CD4-positive, alpha-beta memory T cell (primary cell): ENCODE data around the gene PLXNA1. TPM values are rescaled to one million over a fixed set of nuclear protein-coding genes. Genes with fewer than 3 reads are reported as not detected.

Experiments
- CTCF ChIA-PET: fragments of 350-600 bp; sonication (Branson Sonifier 250); formaldehyde crosslinking; loops from one replicate; lab custom pipeline; 2021; ENCODE audit warnings: inconsistent platforms; ENCODE audit not compliant: partially characterized antibody; lab: Charles Lee
- POLR2A ChIA-PET: fragments of 350-600 bp; sonication (Branson Sonifier 250); formaldehyde crosslinking; loops from one replicate; lab custom pipeline; 2021; ENCODE audit not compliant: partially characterized antibody; lab: Charles Lee
- DNase-seq, 5 donors: peaks; one replicate each; pipeline versions ENCODE4 v3.0.0 to v3.0.0-alpha.2; 2020 to 2022; ENCODE audit warnings: mixed read lengths in 1 of 5
- H3K27ac ChIP-seq: one replicate; pipeline ENCODE4 v1.7.0; 2013; ENCODE audit warnings: low read depth, low read length
- H3K27me3 ChIP-seq: 2 replicates; pipeline ENCODE4 v1.7.0; 2013; ENCODE audit warnings: mild to moderate bottlenecking, low read length, moderate library complexity; ENCODE audit not compliant: insufficient read depth
- H3K36me3 ChIP-seq: 2 replicates; pipeline ENCODE4 v1.7.0; 2013; ENCODE audit warnings: mild to moderate bottlenecking, low read length, moderate library complexity; ENCODE audit not compliant: insufficient read depth
- H3K4me1 ChIP-seq: 2 replicates; pipeline ENCODE4 v1.7.0; 2013; ENCODE audit warnings: mild to moderate bottlenecking, low read length, moderate library complexity; ENCODE audit not compliant: insufficient read depth
- H3K4me3 ChIP-seq, 2 donors: one replicate each; pipeline ENCODE4 v1.7.0; 2013; ENCODE audit warnings: low read length in 2 of 2, mild to moderate bottlenecking in 1 of 2
- H3K9me3 ChIP-seq, 2 donors: one replicate each; pipeline ENCODE4 v1.7.0; 2013; ENCODE audit warnings: low read length in 2 of 2, control low read depth in 1 of 2; ENCODE audit not compliant: control insufficient read depth in 1 of 2
- H3K27ac Mint-ChIP-seq, 7 donors: one replicate each; pipeline ENCODE4 v1.8.0; 2020 to 2021; ENCODE audit warnings: mixed read lengths in 7 of 7, mild to moderate bottlenecking in 6 of 7, inconsistent platforms in 3 of 7, moderate library complexity in 3 of 7
- H3K27me3 Mint-ChIP-seq, 2 donors: one replicate each; pipeline ENCODE4 v1.8.0; 2020 to 2021; ENCODE audit warnings: mixed read lengths in 2 of 2
- H3K36me3 Mint-ChIP-seq, 2 donors: one replicate each; pipeline ENCODE4 v1.8.0; 2020 to 2021; ENCODE audit warnings: mixed read lengths in 2 of 2, inconsistent platforms in 1 of 2, mild to moderate bottlenecking in 1 of 2
- H3K4me1 Mint-ChIP-seq, 4 donors: one replicate each; pipeline ENCODE4 v1.8.0; 2020 to 2021; ENCODE audit warnings: mixed read lengths in 4 of 4, mild to moderate bottlenecking in 1 of 4
- H3K4me3 Mint-ChIP-seq, 8 donors: one replicate each; pipeline ENCODE4 v1.8.0; 2020 to 2021; ENCODE audit warnings: mixed read lengths in 8 of 8, mild to moderate bottlenecking in 7 of 8, moderate library complexity in 6 of 8, inconsistent platforms in 3 of 8
- H3K9me3 Mint-ChIP-seq, 8 donors: one replicate each; pipeline ENCODE4 v1.8.0; 2020 to 2021; ENCODE audit warnings: mixed read lengths in 8 of 8, mild to moderate bottlenecking in 5 of 8, inconsistent platforms in 3 of 8, moderate library complexity in 1 of 8
- intact Hi-C: fragments of 100-400 bp; cut with micrococcal nuclease; formaldehyde crosslinking; loops from one replicate; pipeline ENCODE4 v1.15.1; 2023
- polyA plus RNA-seq, 2 donors: library from polyadenylated mRNA; unstranded; fragments of 300-500 nt; fragmentation: Illumina TruSeq; gene quantifications; one replicate each; pipeline ENCODE4 v1.2.3, GENCODE V29; 2021
- total RNA-seq, 2 experiments: library from RNA; stranded (reverse); gene quantifications; one replicate each; pipeline ENCODE4 v1.2.3, GENCODE V29; 2021

The PLXNA1 gene
- total and polyA plus RNA-seq, 4 experiments from 2014 or later = 0.34 to 21.3 (median 10.2) TPM

DNA sequence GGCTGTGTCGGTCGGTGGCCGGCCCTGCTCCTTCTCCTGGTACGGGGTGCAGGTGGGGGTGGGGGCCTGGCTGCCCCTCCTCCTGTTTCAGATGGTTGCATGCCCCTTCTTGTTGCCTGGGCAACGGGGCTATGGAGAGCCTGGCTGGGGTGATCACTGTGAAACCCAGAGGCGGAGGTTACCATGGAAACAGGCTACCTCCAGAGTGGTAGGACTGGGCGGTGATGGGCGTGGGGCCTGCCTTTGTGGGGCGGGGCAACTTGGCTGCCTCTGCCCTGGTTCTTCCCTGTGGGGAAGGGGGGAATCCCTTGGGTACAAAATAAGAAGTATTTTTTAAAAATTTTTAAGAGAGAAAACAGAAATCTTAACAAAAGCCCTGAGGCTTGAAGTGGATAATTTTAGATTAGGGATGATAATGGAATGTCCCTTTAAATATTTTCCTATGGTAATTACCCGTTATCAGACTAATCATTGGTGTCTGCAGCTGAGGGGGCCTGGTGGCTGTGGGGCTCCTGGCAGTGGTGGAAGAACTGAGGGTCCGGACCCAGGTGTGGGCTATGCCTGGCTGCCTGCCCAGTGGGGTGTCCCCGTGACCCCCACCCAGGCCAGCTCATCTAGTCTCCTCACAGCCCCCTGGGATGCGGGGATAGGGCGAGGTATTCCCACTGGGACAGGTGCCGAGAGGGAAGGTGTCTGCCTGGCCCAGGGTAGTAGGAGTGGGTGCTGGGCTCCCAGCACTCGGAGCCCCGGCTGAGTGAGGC, 32.5 kb downstream of the PLXNA1 start:
- H3K9me3 Mint-ChIP-seq = no peaks in the 10 kb centered on the region
- H3K4me3 Mint-ChIP-seq = no peak overlapping the region
- H3K27ac ChIP-seq = no peak overlapping the region
- no peak for DNase-seq
- H3K4me3 ChIP-seq = no peak overlapping the region
- no peaks in the 10 kb centered on the region for H3K27me3 Mint-ChIP-seq
- ChIA-PET CTCF (no interaction called here), POLR2A (no interaction called here)
- intact Hi-C loops = no loop called here
- H3K27ac Mint-ChIP-seq = no peak overlapping the region
- no peaks in the 10 kb centered on the region for H3K4me1 Mint-ChIP-seq
- H3K9me3 ChIP-seq = no peaks in the 10 kb centered on the region
- H3K36me3 Mint-ChIP-seq = peaks cover 16 to 39% of the 10 kb centered on the region in 2 donors
- H3K27me3 ChIP-seq = no peaks in the 10 kb centered on the region
- no peaks in the 10 kb centered on the region for H3K4me1 ChIP-seq
- H3K36me3 ChIP-seq = no peaks in the 10 kb centered on the region

DNA sequence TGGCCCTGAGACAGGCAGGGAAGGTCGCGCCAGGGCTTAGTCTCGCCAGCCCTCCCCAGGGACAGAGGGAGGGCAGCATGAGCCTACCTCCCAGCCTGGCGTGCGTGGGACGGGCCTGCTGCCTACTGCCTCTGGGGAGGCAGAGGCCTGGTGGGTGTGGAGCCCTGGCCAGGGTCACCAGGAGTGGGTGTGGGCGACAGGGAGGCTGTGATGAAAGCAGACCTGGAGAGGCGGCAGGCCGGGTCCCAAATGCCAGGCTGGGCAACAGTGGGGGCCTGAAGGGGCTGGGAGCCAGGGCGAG, 33.1 kb downstream of the PLXNA1 start:
- no peak for DNase-seq
- ChIA-PET POLR2A (no interaction called here), CTCF (no interaction called here)
- Mint-ChIP-seq H3K36me3 (peaks cover 17 to 41% of the 10 kb centered on the region in 2 donors), H3K4me1 (no peaks in the 10 kb centered on the region), H3K9me3 (no peaks in the 10 kb centered on the region), H3K27ac (no peak overlapping the region), H3K4me3 (no peak overlapping the region), H3K27me3 (no peaks in the 10 kb centered on the region)
- Histone ChIP-seq H3K27me3 (no peaks in the 10 kb centered on the region), H3K9me3 (no peaks in the 10 kb centered on the region), H3K36me3 (no peaks in the 10 kb centered on the region), H3K4me3 (no peak overlapping the region), H3K4me1 (no peaks in the 10 kb centered on the region), H3K27ac (no peak overlapping the region)
- intact Hi-C loops = no loop called here

DNA sequence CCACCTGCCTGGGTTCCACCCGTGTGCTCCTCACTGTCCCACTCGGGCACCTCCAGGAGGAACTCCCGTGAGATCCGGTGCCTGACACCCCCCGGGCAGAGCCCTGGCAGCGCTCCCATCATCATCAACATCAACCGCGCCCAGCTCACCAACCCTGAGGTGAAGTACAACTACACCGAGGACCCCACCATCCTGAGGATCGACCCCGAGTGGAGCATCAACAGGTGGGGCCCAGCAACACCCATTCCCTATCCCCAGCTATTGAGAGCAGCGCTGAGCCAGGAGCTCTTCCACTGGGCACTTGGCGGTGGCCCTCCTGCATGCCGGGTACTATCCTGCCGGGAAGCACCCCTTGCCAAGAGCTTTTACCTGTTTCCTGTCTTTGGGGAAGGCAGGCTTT, 33.5 kb downstream of the PLXNA1 start:
- no peak overlapping the region for H3K4me3 Mint-ChIP-seq
- ChIA-PET CTCF (no interaction called here), POLR2A (no interaction called here)
- no peak for DNase-seq
- intact Hi-C loops = no loop called here
- H3K9me3 Mint-ChIP-seq = no peaks in the 10 kb centered on the region
- H3K36me3 ChIP-seq = no peaks in the 10 kb centered on the region
- H3K36me3 Mint-ChIP-seq = peaks cover 21 to 45% of the 10 kb centered on the region in 2 donors
- H3K9me3 ChIP-seq = no peaks in the 10 kb centered on the region
- H3K4me3 ChIP-seq = no peak overlapping the region
- no peak overlapping the region for H3K27ac ChIP-seq
- no peaks in the 10 kb centered on the region for H3K4me1 ChIP-seq
- no peak overlapping the region for H3K27ac Mint-ChIP-seq
- H3K27me3 Mint-ChIP-seq = no peaks in the 10 kb centered on the region
- no peaks in the 10 kb centered on the region for H3K4me1 Mint-ChIP-seq
- H3K27me3 ChIP-seq = no peaks in the 10 kb centered on the region

DNA sequence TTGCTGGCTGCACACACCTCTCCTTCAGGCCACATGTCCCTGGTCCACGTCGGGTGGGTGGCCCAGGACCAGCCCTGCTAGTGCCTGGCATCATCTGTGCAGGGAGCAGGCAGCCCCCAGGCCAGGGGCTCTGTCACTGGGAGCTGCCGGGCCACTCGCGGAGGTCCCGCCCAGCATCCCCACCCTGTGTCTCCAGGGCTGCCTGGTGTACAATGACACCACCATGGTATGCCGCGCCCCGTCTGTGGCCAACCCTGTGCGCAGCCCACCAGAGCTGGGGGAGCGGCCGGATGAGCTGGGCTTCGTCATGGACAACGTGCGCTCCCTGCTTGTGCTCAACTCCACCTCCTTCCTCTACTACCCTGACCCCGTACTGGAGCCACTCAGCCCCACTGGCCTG, 34.3 kb downstream of the PLXNA1 start:
- Mint-ChIP-seq H3K36me3 (peaks cover 22 to 45% of the 10 kb centered on the region in 2 donors), H3K9me3 (no peaks in the 10 kb centered on the region), H3K27me3 (no peaks in the 10 kb centered on the region), H3K4me1 (no peaks in the 10 kb centered on the region), H3K4me3 (no peak overlapping the region), H3K27ac (no peak overlapping the region)
- Histone ChIP-seq H3K36me3 (no peaks in the 10 kb centered on the region), H3K4me1 (no peaks in the 10 kb centered on the region), H3K9me3 (no peaks in the 10 kb centered on the region), H3K27ac (no peak overlapping the region), H3K4me3 (no peak overlapping the region), H3K27me3 (no peaks in the 10 kb centered on the region)
- ChIA-PET POLR2A (no interaction called here), CTCF (no interaction called here)
- no peak for DNase-seq
- intact Hi-C loops = no loop called here

DNA sequence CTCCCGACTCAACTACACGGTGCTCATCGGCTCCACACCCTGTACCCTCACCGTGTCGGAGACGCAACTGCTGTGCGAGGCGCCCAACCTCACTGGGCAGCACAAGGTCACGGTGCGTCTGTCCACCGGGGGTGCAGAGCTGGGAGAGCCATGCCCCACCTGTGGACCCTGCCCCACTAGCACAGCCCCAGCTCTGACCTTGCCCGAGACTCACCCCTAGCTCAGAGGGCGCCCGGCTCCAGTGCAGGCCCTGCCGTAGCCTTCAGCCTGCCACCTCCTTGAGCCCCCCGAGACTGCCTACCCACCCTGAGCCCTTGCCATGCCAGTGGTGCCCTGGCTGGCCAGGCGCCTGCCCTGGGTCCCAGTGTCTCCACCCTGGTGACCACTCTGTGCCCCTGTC, 34.9 kb downstream of the PLXNA1 start:
- Histone ChIP-seq H3K4me1 (no peaks in the 10 kb centered on the region), H3K27ac (no peak overlapping the region), H3K9me3 (no peaks in the 10 kb centered on the region), H3K4me3 (no peak overlapping the region), H3K36me3 (no peaks in the 10 kb centered on the region), H3K27me3 (no peaks in the 10 kb centered on the region)
- Mint-ChIP-seq H3K9me3 (no peaks in the 10 kb centered on the region), H3K4me1 (no peaks in the 10 kb centered on the region), H3K27ac (no peak overlapping the region), H3K27me3 (no peaks in the 10 kb centered on the region), H3K4me3 (no peak overlapping the region), H3K36me3 (peaks cover 22 to 49% of the 10 kb centered on the region in 2 donors)
- CTCF ChIA-PET = interaction anchor here (0.8 kb wide), 1 partner anchor 106 kb away, joined by 3 read pairs; no protein-coding TSS in a partner anchor
- POLR2A ChIA-PET = no interaction called here
- no peak for DNase-seq
- intact Hi-C loops = no loop called here

DNA sequence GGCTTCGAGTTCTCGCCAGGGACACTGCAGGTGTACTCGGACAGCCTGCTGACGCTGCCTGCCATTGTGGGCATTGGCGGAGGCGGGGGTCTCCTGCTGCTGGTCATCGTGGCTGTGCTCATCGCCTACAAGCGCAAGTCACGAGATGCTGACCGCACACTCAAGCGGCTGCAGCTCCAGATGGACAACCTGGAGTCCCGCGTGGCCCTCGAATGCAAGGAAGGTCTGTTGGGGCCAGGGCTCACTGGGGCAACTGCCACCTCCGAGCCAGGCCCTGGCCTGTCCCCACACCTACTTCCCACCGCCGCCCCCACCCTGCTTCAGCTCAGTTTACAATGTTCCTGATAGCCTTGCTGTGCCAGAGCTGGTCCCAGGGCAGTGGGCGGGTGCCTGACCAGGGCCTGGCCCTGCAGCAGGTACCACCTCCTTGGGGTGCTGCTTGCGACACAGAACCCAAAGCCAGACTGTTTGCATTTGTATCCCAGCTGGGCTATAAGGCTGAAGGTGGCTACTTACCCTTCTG, 35.5 kb downstream of the PLXNA1 start:
- peaks cover 22 to 45% of the 10 kb centered on the region in 2 donors for H3K36me3 Mint-ChIP-seq
- H3K36me3 ChIP-seq = no peaks in the 10 kb centered on the region
- H3K4me1 ChIP-seq = no peaks in the 10 kb centered on the region
- H3K27me3 Mint-ChIP-seq = no peaks in the 10 kb centered on the region
- H3K27me3 ChIP-seq = no peaks in the 10 kb centered on the region
- H3K4me3 ChIP-seq = no peak overlapping the region
- no peak overlapping the region for H3K27ac Mint-ChIP-seq
- no peaks in the 10 kb centered on the region for H3K9me3 ChIP-seq
- no peak overlapping the region for H3K4me3 Mint-ChIP-seq
- DNase-seq = no peak
- intact Hi-C loops = no loop called here
- no peaks in the 10 kb centered on the region for H3K9me3 Mint-ChIP-seq
- H3K4me1 Mint-ChIP-seq = no peaks in the 10 kb centered on the region
- POLR2A ChIA-PET = no interaction called here
- H3K27ac ChIP-seq = no peak overlapping the region
- CTCF ChIA-PET = interaction anchor here (0.8 kb wide), 1 partner anchor 106 kb away, joined by 3 read pairs; no protein-coding TSS in a partner anchor

DNA sequence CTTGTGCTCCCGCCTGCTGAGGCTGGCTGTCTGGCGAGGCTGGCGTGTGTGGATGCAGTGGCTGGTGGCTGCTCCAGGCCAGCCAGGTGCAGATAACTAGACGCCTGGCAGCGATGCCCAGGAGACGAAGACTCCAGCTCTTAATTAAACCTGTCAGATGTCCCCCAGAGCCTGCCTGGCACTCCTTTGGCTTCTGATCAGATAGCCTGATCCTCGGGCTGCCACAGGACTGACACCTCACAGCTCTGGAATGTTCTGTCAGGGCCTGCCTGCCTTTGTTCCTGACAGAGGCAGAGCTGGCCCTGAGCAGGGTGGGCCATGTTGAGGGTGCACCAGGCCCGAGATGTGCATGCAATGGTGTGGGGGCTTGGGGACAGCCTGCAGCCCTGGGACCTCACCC, 36.5 kb downstream of the PLXNA1 start:
- Mint-ChIP-seq H3K9me3 (no peaks in the 10 kb centered on the region), H3K27me3 (no peaks in the 10 kb centered on the region), H3K4me1 (no peaks in the 10 kb centered on the region), H3K36me3 (peaks cover 18 to 48% of the 10 kb centered on the region in 2 donors), H3K27ac (no peak overlapping the region), H3K4me3 (no peak overlapping the region)
- H3K4me1 ChIP-seq = no peaks in the 10 kb centered on the region
- intact Hi-C loops = no loop called here
- no peaks in the 10 kb centered on the region for H3K9me3 ChIP-seq
- CTCF ChIA-PET = no interaction called here
- DNase-seq = no peak
- H3K4me3 ChIP-seq = no peak overlapping the region
- no peaks in the 10 kb centered on the region for H3K36me3 ChIP-seq
- H3K27me3 ChIP-seq = no peaks in the 10 kb centered on the region
- no peak overlapping the region for H3K27ac ChIP-seq
- POLR2A ChIA-PET = no interaction called here
